CD4-positive, alpha-beta memory T cell (primary cell): ENCODE results near the gene ABHD11. TPM values are rescaled to one million over a fixed set of nuclear protein-coding genes. Genes with fewer than 3 reads are reported as not detected.
A peak's percentile ranks its signal among the peaks of the same experiment; 100 is the strongest.

Source experiments
- CTCF ChIA-PET: fragments of 350-600 bp; sonication (Branson Sonifier 250); formaldehyde crosslinking; loops from one replicate; lab custom pipeline; 2021; ENCODE audit warnings: inconsistent platforms; ENCODE audit not compliant: partially characterized antibody; lab: Charles Lee
- POLR2A ChIA-PET: fragments of 350-600 bp; sonication (Branson Sonifier 250); formaldehyde crosslinking; loops from one replicate; lab custom pipeline; 2021; ENCODE audit not compliant: partially characterized antibody; lab: Charles Lee
- DNase-seq, 5 donors: peaks; one replicate each; pipeline versions ENCODE4 v3.0.0 to v3.0.0-alpha.2; 2020 to 2022; ENCODE audit warnings: mixed read lengths in 1 of 5
- H3K27ac ChIP-seq: one replicate; pipeline ENCODE4 v1.7.0; 2013; ENCODE audit warnings: low read depth, low read length
- H3K27me3 ChIP-seq: 2 replicates; pipeline ENCODE4 v1.7.0; 2013; ENCODE audit warnings: mild to moderate bottlenecking, low read length, moderate library complexity; ENCODE audit not compliant: insufficient read depth
- H3K36me3 ChIP-seq: 2 replicates; pipeline ENCODE4 v1.7.0; 2013; ENCODE audit warnings: mild to moderate bottlenecking, low read length, moderate library complexity; ENCODE audit not compliant: insufficient read depth
- H3K4me1 ChIP-seq: 2 replicates; pipeline ENCODE4 v1.7.0; 2013; ENCODE audit warnings: mild to moderate bottlenecking, low read length, moderate library complexity; ENCODE audit not compliant: insufficient read depth
- H3K4me3 ChIP-seq, 2 donors: one replicate each; pipeline ENCODE4 v1.7.0; 2013; ENCODE audit warnings: low read length in 2 of 2, mild to moderate bottlenecking in 1 of 2
- H3K9me3 ChIP-seq, 2 donors: one replicate each; pipeline ENCODE4 v1.7.0; 2013; ENCODE audit warnings: low read length in 2 of 2, control low read depth in 1 of 2; ENCODE audit not compliant: control insufficient read depth in 1 of 2
- H3K27ac Mint-ChIP-seq, 7 donors: one replicate each; pipeline ENCODE4 v1.8.0; 2020 to 2021; ENCODE audit warnings: mixed read lengths in 7 of 7, mild to moderate bottlenecking in 6 of 7, inconsistent platforms in 3 of 7, moderate library complexity in 3 of 7
- H3K27me3 Mint-ChIP-seq, 2 donors: one replicate each; pipeline ENCODE4 v1.8.0; 2020 to 2021; ENCODE audit warnings: mixed read lengths in 2 of 2
- H3K36me3 Mint-ChIP-seq, 2 donors: one replicate each; pipeline ENCODE4 v1.8.0; 2020 to 2021; ENCODE audit warnings: mixed read lengths in 2 of 2, inconsistent platforms in 1 of 2, mild to moderate bottlenecking in 1 of 2
- H3K4me1 Mint-ChIP-seq, 4 donors: one replicate each; pipeline ENCODE4 v1.8.0; 2020 to 2021; ENCODE audit warnings: mixed read lengths in 4 of 4, mild to moderate bottlenecking in 1 of 4
- H3K4me3 Mint-ChIP-seq, 8 donors: one replicate each; pipeline ENCODE4 v1.8.0; 2020 to 2021; ENCODE audit warnings: mixed read lengths in 8 of 8, mild to moderate bottlenecking in 7 of 8, moderate library complexity in 6 of 8, inconsistent platforms in 3 of 8
- H3K9me3 Mint-ChIP-seq, 8 donors: one replicate each; pipeline ENCODE4 v1.8.0; 2020 to 2021; ENCODE audit warnings: mixed read lengths in 8 of 8, mild to moderate bottlenecking in 5 of 8, inconsistent platforms in 3 of 8, moderate library complexity in 1 of 8
- intact Hi-C: fragments of 100-400 bp; cut with micrococcal nuclease; formaldehyde crosslinking; loops from one replicate; pipeline ENCODE4 v1.15.1; 2023
- polyA plus RNA-seq, 2 donors: library from polyadenylated mRNA; unstranded; fragments of 300-500 nt; fragmentation: Illumina TruSeq; gene quantifications; one replicate each; pipeline ENCODE4 v1.2.3, GENCODE V29; 2021
- total RNA-seq, 2 experiments: library from RNA; stranded (reverse); gene quantifications; one replicate each; pipeline ENCODE4 v1.2.3, GENCODE V29; 2021

ABHD11 gene
- total and polyA plus RNA-seq, 4 experiments from 2014 or later: 7.4 to 23.9 (median 17.7) TPM

- no peaks in the 10 kb centered on the region for H3K9me3 ChIP-seq
- Mint-ChIP-seq H3K4me1 (peaks cover 0 to 8% (median 4%) of the 10 kb centered on the region in 4 donors), H3K4me3 (no peak overlapping the region), H3K9me3 (no peaks in the 10 kb centered on the region), H3K27me3 (no peaks in the 10 kb centered on the region), H3K36me3 (peaks cover 0 to 5% of the 10 kb centered on the region in 2 donors), H3K27ac (peak overlapping the region in 2 of 7 donors; percentile 31 to 42)
- H3K36me3 ChIP-seq: no peaks in the 10 kb centered on the region
- peaks cover 13% of the 10 kb centered on the region for H3K4me1 ChIP-seq
- H3K4me3 ChIP-seq: no peak overlapping the region
- intact Hi-C loops: no loop called here
- no peak overlapping the region for H3K27ac ChIP-seq
- ChIA-PET POLR2A (no interaction called here), CTCF (interaction anchor here (1.1 to 1.3 kb wide), 3 partner anchors 11 to 101 kb away, joined by 3 to 7 read pairs (median 4); no protein-coding TSS in a partner anchor)
- H3K27me3 ChIP-seq: no peaks in the 10 kb centered on the region
- DNase-seq: no peak
These were observed 31.5 kb downstream of the ABHD11 start for GRCh38 chr7:73707045-73707631.

GRCh38 chr7:73706126-73707044, 32.2 kb downstream of the ABHD11 start:
- Histone ChIP-seq H3K4me3 (no peak overlapping the region), H3K27ac (no peak overlapping the region), H3K27me3 (no peaks in the 10 kb centered on the region), H3K4me1 (peaks cover 13% of the 10 kb centered on the region), H3K36me3 (no peaks in the 10 kb centered on the region), H3K9me3 (no peaks in the 10 kb centered on the region)
- H3K27ac Mint-ChIP-seq: peak overlapping the region in 1 of 7 donors; percentile 42
- CTCF ChIA-PET: interaction anchor here (1.1 to 1.3 kb wide), 3 partner anchors 10 to 100 kb away, joined by 3 to 7 read pairs (median 4); no protein-coding TSS in a partner anchor
- H3K27me3 Mint-ChIP-seq: no peaks in the 10 kb centered on the region
- DNase-seq: no peak
- H3K4me3 Mint-ChIP-seq: no peak overlapping the region
- H3K4me1 Mint-ChIP-seq: peaks cover 4 to 8% (median 4%) of the 10 kb centered on the region in 4 donors
- intact Hi-C loops: no loop called here
- peaks cover 0 to 12% of the 10 kb centered on the region in 2 donors for H3K36me3 Mint-ChIP-seq
- no peaks in the 10 kb centered on the region for H3K9me3 Mint-ChIP-seq
- POLR2A ChIA-PET: interaction anchor here (0.6 to 1.5 kb wide), 2 partner anchors 11 to 13 kb away, joined by 3 to 4 read pairs; partner anchors contain the start of gene STX1A

GRCh38 chr7:73705551-73705920, 33.1 kb downstream of the ABHD11 start:
- DNase-seq: no peak
- POLR2A ChIA-PET: interaction anchor here (0.6 to 1.5 kb wide), 2 partner anchors 12 to 14 kb away, joined by 3 to 4 read pairs; partner anchors contain the start of gene STX1A

GRCh38 chr7:73704640-73705550, 33.7 kb downstream of the ABHD11 start:
- Histone ChIP-seq H3K36me3 (peaks cover under 1% of the 10 kb centered on the region), H3K27me3 (no peaks in the 10 kb centered on the region), H3K9me3 (no peaks in the 10 kb centered on the region), H3K4me1 (peaks cover 13% of the 10 kb centered on the region), H3K27ac (no peak overlapping the region), H3K4me3 (no peak overlapping the region)
- peak overlapping the region in 1 of 7 donors; percentile 12 for H3K27ac Mint-ChIP-seq
- peaks cover 4 to 8% (median 4%) of the 10 kb centered on the region in 4 donors for H3K4me1 Mint-ChIP-seq
- peaks cover 0 to 12% of the 10 kb centered on the region in 2 donors for H3K36me3 Mint-ChIP-seq
- DNase-seq: no peak
- H3K4me3 Mint-ChIP-seq: peak overlapping the region in 1 of 8 donors; percentile 39
- no peaks in the 10 kb centered on the region for H3K9me3 Mint-ChIP-seq
- intact Hi-C loops: no loop called here
- no peaks in the 10 kb centered on the region for H3K27me3 Mint-ChIP-seq
- POLR2A ChIA-PET: interaction anchor here (1.5 kb wide), 1 partner anchor 13 kb away, joined by 4 read pairs; no protein-coding TSS in a partner anchor
- CTCF ChIA-PET: interaction anchor here (1.3 kb wide), 1 partner anchor 29 kb away, joined by 4 read pairs; no protein-coding TSS in a partner anchor

More at GRCh38 chr7:73705551-73705920, 33.1 kb downstream of the ABHD11 start:
- Mint-ChIP-seq H3K4me3 (no peak overlapping the region), H3K4me1 (peaks cover 4 to 8% (median 4%) of the 10 kb centered on the region in 4 donors), H3K36me3 (peaks cover 0 to 12% of the 10 kb centered on the region in 2 donors), H3K9me3 (no peaks in the 10 kb centered on the region), H3K27ac (no peak overlapping the region), H3K27me3 (no peaks in the 10 kb centered on the region)
- no peaks in the 10 kb centered on the region for H3K36me3 ChIP-seq
- intact Hi-C loops: no loop called here
- no peaks in the 10 kb centered on the region for H3K27me3 ChIP-seq
- no peak overlapping the region for H3K27ac ChIP-seq
- peaks cover 13% of the 10 kb centered on the region for H3K4me1 ChIP-seq
- no peak overlapping the region for H3K4me3 ChIP-seq
- CTCF ChIA-PET: interaction anchor here (1.3 kb wide), 1 partner anchor 29 kb away, joined by 4 read pairs; no protein-coding TSS in a partner anchor
- no peaks in the 10 kb centered on the region for H3K9me3 ChIP-seq

GRCh38 chr7:73703757-73704639, 34.6 kb downstream of the ABHD11 start:
- Mint-ChIP-seq H3K36me3 (peaks cover 0 to 16% of the 10 kb centered on the region in 2 donors), H3K4me3 (peak overlapping the region in 1 of 8 donors; percentile 39), H3K4me1 (peaks cover 4 to 8% (median 4%) of the 10 kb centered on the region in 4 donors), H3K9me3 (no peaks in the 10 kb centered on the region), H3K27me3 (no peaks in the 10 kb centered on the region), H3K27ac (no peak overlapping the region)
- no peaks in the 10 kb centered on the region for H3K9me3 ChIP-seq
- peaks cover 9% of the 10 kb centered on the region for H3K36me3 ChIP-seq
- peaks cover 13% of the 10 kb centered on the region for H3K4me1 ChIP-seq
- intact Hi-C loops: no loop called here
- CTCF ChIA-PET: no interaction called here
- DNase-seq: no peak
- POLR2A ChIA-PET: no interaction called here
- no peak overlapping the region for H3K27ac ChIP-seq
- no peak overlapping the region for H3K4me3 ChIP-seq
- H3K27me3 ChIP-seq: no peaks in the 10 kb centered on the region

GRCh38 chr7:73703225-73703624, 35.4 kb downstream of the ABHD11 start:
- Histone ChIP-seq H3K36me3 (peaks cover 15% of the 10 kb centered on the region), H3K9me3 (no peaks in the 10 kb centered on the region), H3K27ac (no peak overlapping the region), H3K4me1 (peaks cover 13% of the 10 kb centered on the region), H3K4me3 (no peak overlapping the region), H3K27me3 (no peaks in the 10 kb centered on the region)
- H3K27ac Mint-ChIP-seq: peak overlapping the region in 2 of 7 donors; percentile 12 to 48
- peak overlapping the region in 2 of 8 donors; percentile 27 to 30 for H3K4me3 Mint-ChIP-seq
- CTCF ChIA-PET: interaction anchor here (1.3 to 2.2 kb wide), 3 partner anchors 14 to 57 kb away, joined by 5 to 6 read pairs (median 5); no protein-coding TSS in a partner anchor
- peaks cover 4 to 8% (median 4%) of the 10 kb centered on the region in 4 donors for H3K4me1 Mint-ChIP-seq
- H3K36me3 Mint-ChIP-seq: peaks cover 5 to 22% of the 10 kb centered on the region in 2 donors
- H3K9me3 Mint-ChIP-seq: peaks cover 0 to 3% (median 0%) of the 10 kb centered on the region in 8 donors
- no peaks in the 10 kb centered on the region for H3K27me3 Mint-ChIP-seq
- intact Hi-C loops: no loop called here
- POLR2A ChIA-PET: no interaction called here
- DNase-seq: no peak
